Measurements from ENCODE around the gene COL28A1. TPM values are rescaled to one million over a fixed set of nuclear protein-coding genes. Genes with fewer than 3 reads are reported as not detected.

Gene COL28A1
- total RNA-seq, 3 donors from 2014 or later (not counting 1 experiment from before 2014, with no cell fraction given): 0.28 to 0.84 (median 0.45) TPM

DNA sequence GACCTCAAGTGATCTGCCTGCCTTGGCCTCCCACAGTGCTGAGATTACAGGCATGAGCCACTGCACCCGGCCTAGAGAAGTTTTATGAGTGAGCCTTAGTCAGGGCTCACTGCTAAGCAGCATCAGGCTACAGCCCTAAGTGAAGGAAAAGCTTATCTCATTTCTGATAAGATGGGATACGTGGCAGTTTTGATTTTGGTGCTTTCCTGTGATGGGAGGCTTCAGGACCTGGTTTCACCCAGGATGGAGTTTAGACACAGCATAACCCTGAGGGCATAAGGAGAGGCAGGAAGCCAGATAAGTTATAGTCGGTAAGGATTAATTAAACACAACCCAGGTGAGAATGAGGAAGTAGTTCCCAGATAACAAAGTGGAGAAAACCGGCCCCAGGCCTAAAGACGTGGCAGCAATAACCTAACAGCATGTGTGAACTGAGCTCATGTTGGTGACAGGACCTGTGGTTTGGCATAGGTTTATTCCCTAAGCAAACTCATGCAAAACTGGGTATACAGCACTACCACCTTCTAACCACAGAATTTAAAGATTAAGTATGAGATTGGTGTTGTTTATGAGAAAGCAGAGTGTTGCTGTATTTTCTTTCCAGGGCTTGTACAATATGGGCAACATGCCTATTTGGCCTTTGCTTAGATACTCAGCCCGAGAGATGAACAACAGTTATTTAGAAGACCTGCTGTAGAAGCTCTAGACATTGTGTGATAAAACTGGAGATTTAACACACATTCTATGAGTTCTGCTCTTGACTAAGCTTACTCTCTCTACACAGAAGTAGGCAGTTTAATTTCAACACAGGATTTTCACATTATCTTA lies 119.4 kb downstream of the COL28A1 start:
- DNase-seq (peak; percentile 15 to 58), ATAC-seq (peak; percentile 75 to 93 (median 88))
- Mint-ChIP-seq H3K36me3 (no peaks in the 10 kb centered on the region), H3K27ac (peak overlapping the region; percentile 71 to 82), H3K4me1 (peaks cover 21 to 30% of the 10 kb centered on the region in 2 donors), H3K9me3 (no peaks in the 10 kb centered on the region), H3K4me3 (peak overlapping the region; percentile 36), H3K27me3 (ENCODE audit: low read depth in 2 of 2) (peaks cover 0 to 6% of the 10 kb centered on the region in 2 donors)
- Histone ChIP-seq H3K4me1 (ENCODE audit: control insufficient read depth, insufficient read depth, low read length) (peaks cover 22% of the 10 kb centered on the region), H3K9me3 (ENCODE audit: control insufficient read depth, insufficient read depth, low read length) (no peaks in the 10 kb centered on the region), H3K4me3 (ENCODE audit: low read length) (no peak overlapping the region), H3K36me3 (ENCODE audit: control insufficient read depth, insufficient read depth, low read length) (no peaks in the 10 kb centered on the region), H3K27ac (ENCODE audit: low read length) (peak overlapping the region; percentile 63), H3K27me3 (ENCODE audit: control insufficient read depth, insufficient read depth, low read length) (no peaks in the 10 kb centered on the region)
- intact Hi-C loops (cut with micrococcal nuclease): no loop called here
- TF ChIP-seq, protein P1, sequence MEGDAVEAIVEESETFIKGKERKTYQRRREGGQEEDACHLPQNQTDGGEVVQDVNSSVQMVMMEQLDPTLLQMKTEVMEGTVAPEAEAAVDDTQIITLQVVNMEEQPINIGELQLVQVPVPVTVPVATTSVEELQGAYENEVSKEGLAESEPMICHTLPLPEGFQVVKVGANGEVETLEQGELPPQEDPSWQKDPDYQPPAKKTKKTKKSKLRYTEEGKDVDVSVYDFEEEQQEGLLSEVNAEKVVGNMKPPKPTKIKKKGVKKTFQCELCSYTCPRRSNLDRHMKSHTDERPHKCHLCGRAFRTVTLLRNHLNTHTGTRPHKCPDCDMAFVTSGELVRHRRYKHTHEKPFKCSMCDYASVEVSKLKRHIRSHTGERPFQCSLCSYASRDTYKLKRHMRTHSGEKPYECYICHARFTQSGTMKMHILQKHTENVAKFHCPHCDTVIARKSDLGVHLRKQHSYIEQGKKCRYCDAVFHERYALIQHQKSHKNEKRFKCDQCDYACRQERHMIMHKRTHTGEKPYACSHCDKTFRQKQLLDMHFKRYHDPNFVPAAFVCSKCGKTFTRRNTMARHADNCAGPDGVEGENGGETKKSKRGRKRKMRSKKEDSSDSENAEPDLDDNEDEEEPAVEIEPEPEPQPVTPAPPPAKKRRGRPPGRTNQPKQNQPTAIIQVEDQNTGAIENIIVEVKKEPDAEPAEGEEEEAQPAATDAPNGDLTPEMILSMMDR (IDR thresholded peaks at IDR 0.05): no peak
- WGBS (ENCODE audit: insufficient coverage): 25% methylated on average over 6 of the region's 6 CpGs

DNA sequence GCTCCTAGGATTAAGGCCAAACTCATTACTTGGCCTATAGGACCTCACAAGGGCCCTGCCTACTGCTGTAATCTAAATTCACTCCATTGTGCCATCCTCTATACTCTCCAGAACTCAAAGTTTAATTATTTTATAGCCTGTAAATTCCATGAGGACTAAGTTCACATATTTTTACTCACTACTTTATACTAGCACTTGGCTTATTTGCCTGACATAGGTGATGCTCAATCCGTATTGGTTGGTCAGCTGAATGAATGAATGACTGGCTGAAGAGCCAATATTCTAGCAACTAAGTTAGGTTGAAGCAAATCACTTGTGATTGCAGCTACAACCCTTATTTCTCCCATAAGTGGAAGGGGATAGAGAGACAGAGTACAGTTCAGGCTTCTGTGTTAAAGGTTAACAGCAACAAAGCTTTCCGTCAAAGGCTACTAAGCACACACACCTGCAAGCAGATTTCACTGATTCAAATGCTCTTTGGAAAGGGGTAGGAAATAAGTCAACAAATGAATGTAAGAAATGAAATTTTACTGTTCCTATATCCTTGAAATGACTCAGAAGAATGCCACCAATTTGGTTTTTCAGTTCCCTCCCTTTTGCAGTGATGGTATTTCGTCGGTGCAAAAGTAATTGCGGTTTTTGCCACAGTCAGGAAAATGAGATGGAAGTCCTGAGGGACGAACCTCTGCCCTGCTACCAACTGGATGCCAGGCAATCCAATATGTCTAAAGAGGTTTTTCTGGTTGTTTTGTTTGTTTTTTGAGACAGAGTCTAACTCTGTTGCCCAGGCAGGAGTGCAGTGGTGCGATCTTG lies 120.7 kb downstream of the COL28A1 start:
- Histone ChIP-seq H3K27me3 (ENCODE audit: control insufficient read depth, insufficient read depth, low read length) (no peaks in the 10 kb centered on the region), H3K27ac (ENCODE audit: low read length) (no peak overlapping the region), H3K4me3 (ENCODE audit: low read length) (no peak overlapping the region), H3K4me1 (ENCODE audit: control insufficient read depth, insufficient read depth, low read length) (peaks cover 22% of the 10 kb centered on the region), H3K9me3 (ENCODE audit: control insufficient read depth, insufficient read depth, low read length) (no peaks in the 10 kb centered on the region), H3K36me3 (ENCODE audit: control insufficient read depth, insufficient read depth, low read length) (no peaks in the 10 kb centered on the region)
- Mint-ChIP-seq H3K4me1 (peaks cover 21 to 30% of the 10 kb centered on the region in 2 donors), H3K36me3 (no peaks in the 10 kb centered on the region), H3K27ac (no peak overlapping the region), H3K27me3 (ENCODE audit: low read depth in 2 of 2) (peaks cover 0 to 12% of the 10 kb centered on the region in 2 donors), H3K9me3 (no peaks in the 10 kb centered on the region), H3K4me3 (no peak overlapping the region)
- ATAC-seq: no peak
- 98% methylated on average over 5 of the region's 7 CpGs for WGBS (ENCODE audit: insufficient coverage)
- TF ChIP-seq, protein P1 (IDR thresholded peaks at IDR 0.05): no peak
- intact Hi-C loops (cut with micrococcal nuclease): no loop called here
- DNase-seq: no peak

DNA sequence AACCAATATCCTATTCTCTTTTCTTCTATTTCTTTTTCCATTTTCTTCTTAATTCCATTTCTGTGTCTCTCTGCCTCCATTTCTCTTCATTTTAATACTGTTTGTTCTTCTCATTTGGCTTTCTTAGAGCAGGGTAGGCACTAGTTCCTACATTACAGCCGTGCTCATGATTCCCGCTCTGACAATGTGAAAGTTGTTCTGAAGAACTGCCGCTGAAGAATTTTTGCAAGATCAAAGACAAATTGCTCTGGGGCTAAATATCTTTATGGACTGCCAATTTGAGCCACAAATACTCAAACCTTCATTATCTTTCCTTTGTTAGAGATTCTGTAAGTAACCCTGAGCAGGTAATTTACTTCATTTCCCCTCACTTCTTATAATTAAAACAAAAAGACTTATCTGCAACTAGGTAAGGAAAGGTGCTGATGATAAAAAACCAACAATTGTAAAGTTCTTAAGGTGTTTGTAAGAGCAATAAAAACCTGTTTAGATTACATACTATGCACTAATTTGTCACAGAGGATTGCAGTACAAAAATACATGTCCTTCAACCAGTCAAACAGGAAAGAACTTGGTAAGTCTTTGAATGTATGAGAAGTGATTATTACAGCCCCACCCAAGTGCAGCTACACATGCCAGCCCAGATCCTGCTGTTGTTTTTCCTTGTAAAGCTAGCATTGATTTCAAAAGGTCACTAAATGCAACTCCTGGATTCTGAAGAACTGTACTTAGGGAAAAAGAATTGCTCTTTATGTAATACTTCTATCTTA lies 127.5 kb downstream of the COL28A1 start:
- 98% methylated on average over 3 of the region's 3 CpGs for WGBS (ENCODE audit: insufficient coverage)
- H3K4me1 ChIP-seq (ENCODE audit: control insufficient read depth, insufficient read depth, low read length): no peaks in the 10 kb centered on the region
- TF ChIP-seq, protein P1 (IDR thresholded peaks at IDR 0.05): no peak
- no peaks in the 10 kb centered on the region for H3K36me3 ChIP-seq (ENCODE audit: control insufficient read depth, insufficient read depth, low read length)
- H3K27ac ChIP-seq (ENCODE audit: low read length): no peak overlapping the region
- no peak overlapping the region for H3K4me3 ChIP-seq (ENCODE audit: low read length)
- DNase-seq (no peak), ATAC-seq (no peak)
- H3K4me3 Mint-ChIP-seq: no peak overlapping the region
- no peaks in the 10 kb centered on the region for H3K9me3 ChIP-seq (ENCODE audit: control insufficient read depth, insufficient read depth, low read length)
- H3K36me3 Mint-ChIP-seq: peaks cover 5% of the 10 kb centered on the region
- intact Hi-C loops (cut with micrococcal nuclease): no loop called here
- H3K9me3 Mint-ChIP-seq: no peaks in the 10 kb centered on the region
- no peaks in the 10 kb centered on the region for H3K27me3 ChIP-seq (ENCODE audit: control insufficient read depth, insufficient read depth, low read length)
- H3K27ac Mint-ChIP-seq: no peak overlapping the region
- H3K4me1 Mint-ChIP-seq: no peaks in the 10 kb centered on the region
- H3K27me3 Mint-ChIP-seq (ENCODE audit: low read depth in 2 of 2): peaks cover 0 to 12% of the 10 kb centered on the region in 2 donors

Data from natural killer cell (primary cell).